Muscle of leg (tissue), 11 donors: ENCODE results near the gene ABLIM2. TPM values are rescaled to one million over a fixed set of nuclear protein-coding genes. Genes with fewer than 3 reads are reported as not detected.
"Not testable (repeated sequence)": the region's sequence is repeated elsewhere in the genome, so short reads cannot be mapped to it uniquely, and the experiment has no call there.

Source experiments
- DNase-seq: peaks from one replicate; pipeline ENCODE4 v3.0.0; 2013
- H3K27ac ChIP-seq: one replicate; pipeline ENCODE4 v1.5.1; 2013; ENCODE audit warnings: mild to moderate bottlenecking, low read length, control low read depth
- H3K27me3 ChIP-seq: one replicate; pipeline ENCODE4 v1.6.1; 2013; ENCODE audit warnings: low read length; ENCODE audit not compliant: control insufficient read depth, insufficient read depth
- H3K36me3 ChIP-seq: one replicate; pipeline ENCODE4 v1.6.1; 2013; ENCODE audit warnings: low read length; ENCODE audit not compliant: control insufficient read depth, insufficient read depth
- H3K4me1 ChIP-seq: one replicate; pipeline ENCODE4 v1.6.1; 2013; ENCODE audit warnings: low read length; ENCODE audit not compliant: control insufficient read depth, insufficient read depth
- H3K4me3 ChIP-seq: one replicate; pipeline ENCODE4 v1.5.1; 2013; ENCODE audit warnings: low read length, control low read depth
- H3K9me3 ChIP-seq: replicated peaks from 2 replicates; pipeline ENCODE4 v1.6.1; 2013; ENCODE audit warnings: low read depth, low read length; ENCODE audit not compliant: control insufficient read depth
- WGBS: methylation state at CpG from one replicate; pipeline ENCODE4 v1.1.5; 2013; ENCODE audit warnings: missing lambda C conversion rate; ENCODE audit not compliant: insufficient coverage; 5-methylcytosine and 5-hydroxymethylcytosine counted together
- polyA plus RNA-seq, 8 donors: library from polyadenylated mRNA; unstranded; fragments of 120-200 nt; gene quantifications; one replicate each; pipeline versions ENCODE4 v1.2.1 to v1.2.3, GENCODE V29; 2013; ENCODE audit warnings: inconsistent platforms in 1 of 8, low replicate concordance in 1 of 8; ENCODE audit not compliant: insufficient read length in 8 of 8, insufficient read depth in 1 of 8
- total RNA-seq: library from RNA; stranded (reverse); fragments of 120-200 nt; gene quantifications from one replicate; pipeline ENCODE4 v1.2.4, GENCODE V29; 2013

Gene ABLIM2
- total and polyA plus RNA-seq, 9 donors: 3.1 to 10.5 (median 5.7) TPM

- H3K4me3 ChIP-seq: no peak overlapping the region
- no peaks in the 10 kb centered on the region for H3K36me3 ChIP-seq
- no peak for DNase-seq
- WGBS: 76% methylated on average over 3 of the region's 11 CpGs
- H3K27ac ChIP-seq: no peak overlapping the region
- H3K27me3 ChIP-seq: peaks cover 12% of the 10 kb centered on the region
- H3K4me1 ChIP-seq: peaks cover 55% of the 10 kb centered on the region
- no peaks in the 10 kb centered on the region for H3K9me3 ChIP-seq
Measured at GRCh38 chr4:8143392-8144140, 15.0 kb downstream of the ABLIM2 start.

- peaks cover 55% of the 10 kb centered on the region for H3K4me1 ChIP-seq
- H3K4me3 ChIP-seq: no peak overlapping the region
- H3K36me3 ChIP-seq: no peaks in the 10 kb centered on the region
- H3K27me3 ChIP-seq: peaks cover 12% of the 10 kb centered on the region
- no peaks in the 10 kb centered on the region for H3K9me3 ChIP-seq
- H3K27ac ChIP-seq: peak overlapping the region; percentile 67
- WGBS: 75% methylated on average over 5 of the region's 9 CpGs
- DNase-seq: no peak
Measured at GRCh38 chr4:8142556-8142955, 16.1 kb downstream of the ABLIM2 start.

DNA sequence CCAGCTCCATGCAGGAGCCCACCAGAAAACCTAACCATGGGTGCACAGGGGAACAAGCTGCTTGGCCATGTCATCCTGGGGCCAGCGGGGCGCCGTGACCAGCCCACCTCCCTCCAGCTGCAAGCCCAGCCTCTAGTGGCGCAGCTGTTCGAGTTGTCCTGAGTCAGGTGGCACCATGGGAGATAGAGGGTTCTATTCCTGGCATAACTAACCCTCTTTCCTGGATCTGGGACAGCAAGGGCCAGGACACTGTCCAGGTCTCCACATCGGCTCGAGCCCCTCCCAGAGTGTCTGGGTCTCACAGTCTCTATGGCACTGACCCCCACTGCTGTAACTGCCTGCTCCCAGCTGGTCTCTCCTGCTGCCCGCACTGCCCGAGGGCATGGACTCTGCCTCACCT lies 16.7 kb downstream of the ABLIM2 start:
- Histone ChIP-seq H3K9me3 (no peaks in the 10 kb centered on the region), H3K27me3 (peaks cover 12% of the 10 kb centered on the region), H3K4me3 (no peak overlapping the region), H3K4me1 (peaks cover 55% of the 10 kb centered on the region), H3K36me3 (no peaks in the 10 kb centered on the region), H3K27ac (peak overlapping the region; percentile 67)
- WGBS: 69% methylated on average over 4 of the region's 9 CpGs
- DNase-seq: peak; percentile 56

- H3K4me3 ChIP-seq: no peak overlapping the region
- H3K36me3 ChIP-seq: no peaks in the 10 kb centered on the region
- no peaks in the 10 kb centered on the region for H3K9me3 ChIP-seq
- no peak overlapping the region for H3K27ac ChIP-seq
- 78% methylated on average over 3 of the region's 6 CpGs for WGBS
- peaks cover 49% of the 10 kb centered on the region for H3K4me1 ChIP-seq
- DNase-seq: no peak
- H3K27me3 ChIP-seq: peaks cover 12% of the 10 kb centered on the region
Measured at GRCh38 chr4:8140915-8141314, 17.7 kb downstream of the ABLIM2 start.

- no CpG with 5 or more reads among the region's 5 CpGs for WGBS
- peaks cover 10% of the 10 kb centered on the region for H3K27me3 ChIP-seq
- H3K4me1 ChIP-seq: peaks cover 39% of the 10 kb centered on the region
- H3K9me3 ChIP-seq, H3K27ac ChIP-seq, H3K36me3 ChIP-seq, DNase-seq, H3K4me3 ChIP-seq: not testable (repeated sequence)
Measured at GRCh38 chr4:8139726-8140125, 18.9 kb downstream of the ABLIM2 start.

DNA sequence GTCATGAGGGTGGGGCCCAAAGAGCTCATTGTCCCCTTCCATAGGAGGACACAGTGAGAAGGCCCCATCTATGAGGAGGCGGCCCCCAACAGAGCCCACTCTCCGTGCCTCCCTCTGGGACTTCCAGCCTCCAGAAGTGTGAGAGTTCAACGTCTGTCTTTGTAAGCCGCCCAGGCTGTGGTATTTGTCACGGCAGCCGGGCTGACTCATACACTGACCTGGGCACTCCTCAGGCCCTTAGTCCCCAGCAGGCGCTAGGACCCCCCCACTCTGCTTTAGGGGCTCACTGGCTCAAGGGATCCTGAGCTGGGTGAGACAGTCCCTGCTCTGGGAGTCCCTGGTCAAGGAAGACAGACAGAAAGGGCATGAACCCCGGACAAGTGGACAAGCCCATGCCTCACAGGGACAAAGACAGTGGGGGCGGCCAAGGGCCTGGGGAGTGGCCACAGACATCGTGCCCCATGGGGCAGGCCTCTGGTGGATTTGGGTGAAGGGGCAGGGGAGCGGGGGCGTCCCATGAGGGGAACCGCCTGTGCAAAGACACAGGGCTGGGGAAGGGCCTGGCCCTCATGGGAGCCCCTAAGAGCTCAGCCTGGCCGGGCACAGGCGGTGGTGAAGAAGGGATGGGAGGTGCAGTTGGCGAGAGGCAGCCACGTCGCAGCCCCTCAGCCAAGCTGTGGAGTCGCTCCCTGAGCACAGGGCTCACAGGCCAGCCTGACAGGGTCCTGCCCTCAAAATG lies 21.5 kb downstream of the ABLIM2 start:
- DNase-seq: no peak
- H3K36me3 ChIP-seq: no peaks in the 10 kb centered on the region
- H3K9me3 ChIP-seq: no peaks in the 10 kb centered on the region
- no peak overlapping the region for H3K27ac ChIP-seq
- whole genome bisulfite sequencing: 80% methylated on average over 18 of the region's 19 CpGs
- H3K4me3 ChIP-seq: no peak overlapping the region
- H3K4me1 ChIP-seq: peaks cover 19% of the 10 kb centered on the region
- peaks cover 4% of the 10 kb centered on the region for H3K27me3 ChIP-seq

DNA sequence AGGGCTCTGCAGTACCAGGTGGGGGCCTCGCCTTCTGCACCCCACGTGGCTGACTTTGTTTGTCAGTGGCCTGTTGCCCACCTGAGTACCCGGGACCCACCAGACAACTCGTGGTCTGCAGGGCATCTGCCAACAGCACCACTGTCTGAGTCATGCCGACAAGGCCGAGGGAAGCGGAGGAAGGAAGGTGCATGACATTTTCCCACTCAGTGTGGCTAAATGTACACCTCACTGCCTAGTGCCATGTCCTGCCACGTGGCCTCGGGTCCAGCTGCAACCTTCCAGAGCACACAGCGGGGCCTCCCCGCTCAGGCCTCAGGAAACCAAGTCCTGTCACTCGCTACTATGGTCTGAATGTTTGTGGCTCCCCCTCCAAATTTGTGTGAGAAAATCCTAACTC lies 22.1 kb downstream of the ABLIM2 start:
- no peaks in the 10 kb centered on the region for H3K9me3 ChIP-seq
- no peak for DNase-seq
- WGBS: 81% methylated on average over 10 of the region's 12 CpGs
- peaks cover 4% of the 10 kb centered on the region for H3K27me3 ChIP-seq
- no peak overlapping the region for H3K27ac ChIP-seq
- H3K4me1 ChIP-seq: peaks cover 13% of the 10 kb centered on the region
- no peak overlapping the region for H3K4me3 ChIP-seq
- no peaks in the 10 kb centered on the region for H3K36me3 ChIP-seq

DNA sequence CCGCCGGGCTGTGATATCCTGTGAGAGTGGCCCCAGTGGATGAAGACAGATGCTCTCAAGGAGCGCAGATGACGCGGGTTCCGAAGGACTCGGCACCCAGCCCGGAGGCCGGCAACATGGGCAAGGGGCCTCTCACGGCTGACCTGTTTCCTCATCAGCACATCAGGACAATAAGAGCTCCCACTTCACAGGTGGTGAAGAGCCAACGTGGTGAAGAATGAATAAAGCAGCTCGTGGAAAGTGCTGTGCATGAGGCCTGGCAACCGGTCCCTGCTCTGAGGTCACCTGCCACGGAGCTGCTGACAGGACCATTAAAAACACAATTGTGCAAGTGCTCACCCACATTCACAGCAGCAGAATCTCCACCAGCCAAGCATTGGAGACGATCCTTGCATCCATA lies 22.9 kb downstream of the ABLIM2 start:
- no peaks in the 10 kb centered on the region for H3K36me3 ChIP-seq
- no peaks in the 10 kb centered on the region for H3K9me3 ChIP-seq
- WGBS: 79% methylated on average over 9 of the region's 15 CpGs
- no peak overlapping the region for H3K4me3 ChIP-seq
- DNase-seq: no peak
- H3K27ac ChIP-seq: no peak overlapping the region
- H3K27me3 ChIP-seq: peaks cover 9% of the 10 kb centered on the region
- H3K4me1 ChIP-seq: peaks cover 6% of the 10 kb centered on the region

GRCh38 chr4:8133897-8134563 lies 24.6 kb downstream of the ABLIM2 start:
- Histone ChIP-seq H3K27me3 (peaks cover 9% of the 10 kb centered on the region), H3K9me3 (no peaks in the 10 kb centered on the region), H3K4me1 (peaks cover 6% of the 10 kb centered on the region), H3K27ac (no peak overlapping the region), H3K4me3 (no peak overlapping the region), H3K36me3 (no peaks in the 10 kb centered on the region)
- WGBS: 51% methylated on average over 22 of the region's 26 CpGs
- DNase-seq: no peak
